Measurements from ENCODE around the gene SPEF2. TPM values are rescaled to one million over a fixed set of nuclear protein-coding genes. Genes with fewer than 3 reads are reported as not detected.

SPEF2 gene
- polyA plus RNA-seq, 2 donors = 0.69 to 1.4 TPM

DNA sequence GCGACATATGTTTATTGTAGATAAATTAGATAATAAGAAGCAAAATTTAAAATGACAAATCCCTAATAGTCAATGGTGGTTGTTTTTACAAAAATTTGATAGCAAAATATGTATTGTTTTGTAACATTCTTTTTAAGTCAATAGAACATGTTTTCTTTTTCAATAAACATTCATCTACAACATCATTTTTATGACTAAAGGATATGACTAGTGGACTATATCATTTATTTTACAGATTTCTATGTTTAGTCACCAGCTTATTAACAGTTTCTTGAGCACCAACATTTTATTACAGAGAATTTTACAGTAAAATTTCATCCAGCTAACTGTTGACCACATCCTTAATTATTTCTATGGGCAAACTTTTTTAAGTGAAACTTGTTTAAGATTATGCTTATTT lies 124.3 kb downstream of the SPEF2 start:
- Histone ChIP-seq H3K27me3 (ENCODE audit: control insufficient read depth in 1 of 2, insufficient read depth in 2 of 2, low read length in 2 of 2) (no peaks in the 10 kb centered on the region), H3K9me3 (ENCODE audit: control insufficient read depth in 2 of 2, insufficient read depth in 1 of 2, low read depth in 1 of 2, low read length in 1 of 2) (no peaks in the 10 kb centered on the region), H3K4me3 (ENCODE audit: low read depth in 1 of 2, low read length in 2 of 2) (no peak overlapping the region), H3K27ac (ENCODE audit: low read depth in 2 of 2, low read length in 1 of 2) (no peak overlapping the region), H3K4me1 (ENCODE audit: control insufficient read depth in 2 of 2, insufficient read depth in 2 of 2, low read length in 1 of 2) (no peaks in the 10 kb centered on the region), H3K36me3 (ENCODE audit: control insufficient read depth in 2 of 2, insufficient read depth in 2 of 2, low read length in 1 of 2) (no peaks in the 10 kb centered on the region)
- WGBS, 2 donors = 85 to 92% methylated on average over 1 of the region's 1 CpG

DNA sequence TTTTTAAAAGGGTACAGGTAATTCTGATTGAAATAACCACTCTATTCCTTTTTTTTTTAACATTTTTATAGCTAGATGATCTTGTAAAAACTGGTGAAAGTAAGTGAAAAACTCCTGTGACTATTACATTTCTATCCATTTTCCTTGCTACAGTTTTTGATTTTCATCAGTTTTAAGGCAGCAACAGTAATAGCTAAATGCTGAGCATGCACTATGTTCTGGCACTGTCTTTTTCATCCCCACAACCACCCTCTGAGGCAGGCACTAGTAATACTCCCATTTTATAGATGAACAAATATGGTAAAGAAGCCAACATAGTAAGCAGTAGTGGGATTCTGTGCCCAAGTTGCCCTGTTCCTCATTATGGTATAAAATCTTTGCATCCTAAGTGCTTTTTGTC lies 126.0 kb downstream of the SPEF2 start:
- Histone ChIP-seq H3K4me3 (ENCODE audit: low read depth in 1 of 2, low read length in 2 of 2) (no peak overlapping the region), H3K27ac (ENCODE audit: low read depth in 2 of 2, low read length in 1 of 2) (no peak overlapping the region), H3K36me3 (ENCODE audit: control insufficient read depth in 2 of 2, insufficient read depth in 2 of 2, low read length in 1 of 2) (no peaks in the 10 kb centered on the region), H3K27me3 (ENCODE audit: control insufficient read depth in 1 of 2, insufficient read depth in 2 of 2, low read length in 2 of 2) (no peaks in the 10 kb centered on the region), H3K9me3 (ENCODE audit: control insufficient read depth in 2 of 2, insufficient read depth in 1 of 2, low read depth in 1 of 2, low read length in 1 of 2) (no peaks in the 10 kb centered on the region), H3K4me1 (ENCODE audit: control insufficient read depth in 2 of 2, insufficient read depth in 2 of 2, low read length in 1 of 2) (no peaks in the 10 kb centered on the region)

DNA sequence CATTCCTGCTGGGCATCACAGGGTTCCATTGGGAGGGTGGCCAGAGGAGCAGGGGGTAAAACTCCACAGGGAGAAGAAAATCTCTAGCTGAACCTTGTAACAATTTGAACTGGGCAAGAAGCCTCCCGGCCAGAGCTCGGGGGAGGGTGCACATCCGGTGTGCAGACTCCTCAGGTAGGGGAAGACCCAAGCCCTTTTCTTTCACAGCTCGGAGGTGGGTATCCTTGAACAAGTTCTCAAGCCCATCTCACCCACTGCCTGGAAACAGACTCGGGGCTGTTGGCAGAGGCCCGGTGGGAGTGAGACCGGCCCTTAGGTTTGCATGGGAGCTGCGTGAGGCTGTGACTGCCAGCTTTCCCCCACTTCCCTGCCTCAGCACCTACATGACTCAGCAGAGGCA lies 127.5 kb downstream of the SPEF2 start:
- WGBS, 2 donors = 92 to 93% methylated on average over 8 of the region's 8 CpGs
- Histone ChIP-seq H3K27me3 (ENCODE audit: control insufficient read depth in 1 of 2, insufficient read depth in 2 of 2, low read length in 2 of 2) (no peaks in the 10 kb centered on the region), H3K9me3 (ENCODE audit: control insufficient read depth in 2 of 2, insufficient read depth in 1 of 2, low read depth in 1 of 2, low read length in 1 of 2) (no peaks in the 10 kb centered on the region), H3K36me3 (ENCODE audit: control insufficient read depth in 2 of 2, insufficient read depth in 2 of 2, low read length in 1 of 2) (no peaks in the 10 kb centered on the region), H3K4me1 (ENCODE audit: control insufficient read depth in 2 of 2, insufficient read depth in 2 of 2, low read length in 1 of 2) (no peaks in the 10 kb centered on the region), H3K27ac (ENCODE audit: low read depth in 2 of 2, low read length in 1 of 2) (no peak overlapping the region), H3K4me3 (ENCODE audit: low read depth in 1 of 2, low read length in 2 of 2) (no peak overlapping the region)

DNA sequence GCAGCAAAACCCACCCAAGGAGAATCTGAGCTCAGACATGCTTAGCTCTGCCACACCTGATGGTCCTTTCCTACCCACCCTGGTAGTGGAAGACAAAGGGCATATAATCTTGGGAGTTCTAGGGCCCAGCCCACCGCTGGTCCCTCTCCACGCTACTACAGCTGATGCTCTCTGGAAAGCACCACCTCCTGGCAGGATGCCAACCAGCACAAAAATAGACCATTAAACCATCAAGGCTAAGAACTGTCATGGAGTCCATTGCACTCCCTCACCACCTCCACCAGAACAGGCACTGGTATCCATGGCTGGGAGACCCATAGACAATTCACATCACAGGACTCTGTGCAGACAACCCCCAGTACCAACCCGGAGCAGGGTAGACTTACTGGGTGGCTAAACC lies 128.0 kb downstream of the SPEF2 start:
- Histone ChIP-seq H3K4me3 (ENCODE audit: low read depth in 1 of 2, low read length in 2 of 2) (no peak overlapping the region), H3K36me3 (ENCODE audit: control insufficient read depth in 2 of 2, insufficient read depth in 2 of 2, low read length in 1 of 2) (no peaks in the 10 kb centered on the region), H3K4me1 (ENCODE audit: control insufficient read depth in 2 of 2, insufficient read depth in 2 of 2, low read length in 1 of 2) (no peaks in the 10 kb centered on the region), H3K27ac (ENCODE audit: low read depth in 2 of 2, low read length in 1 of 2) (no peak overlapping the region), H3K27me3 (ENCODE audit: control insufficient read depth in 1 of 2, insufficient read depth in 2 of 2, low read length in 2 of 2) (no peaks in the 10 kb centered on the region), H3K9me3 (ENCODE audit: control insufficient read depth in 2 of 2, insufficient read depth in 1 of 2, low read depth in 1 of 2, low read length in 1 of 2) (no peaks in the 10 kb centered on the region)
- 78 to 81% methylated on average over 3 of the region's 3 CpGs for WGBS, 2 donors

DNA sequence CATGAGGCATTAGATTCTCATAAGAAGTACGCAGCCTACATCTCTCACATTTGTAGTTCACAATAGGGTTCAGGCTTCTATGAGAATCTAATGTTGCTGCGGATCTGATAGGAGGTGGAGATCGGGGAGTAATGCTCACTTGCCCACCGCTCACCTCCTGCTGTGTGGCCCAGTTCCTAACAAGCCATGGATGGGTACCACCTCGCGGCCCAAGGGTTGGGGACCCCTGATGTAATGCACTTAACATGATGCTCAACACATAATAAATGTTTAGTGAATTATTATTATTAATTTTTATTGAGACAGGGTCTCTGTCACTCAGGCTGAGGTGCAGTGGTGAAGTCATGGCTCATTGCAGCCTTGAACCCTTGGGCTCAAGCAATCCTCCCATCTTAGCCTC lies 134.3 kb downstream of the SPEF2 start:
- Histone ChIP-seq H3K9me3 (ENCODE audit: control insufficient read depth in 2 of 2, insufficient read depth in 1 of 2, low read depth in 1 of 2, low read length in 1 of 2) (no peaks in the 10 kb centered on the region), H3K27ac (ENCODE audit: low read depth in 2 of 2, low read length in 1 of 2) (no peak overlapping the region), H3K4me3 (ENCODE audit: low read depth in 1 of 2, low read length in 2 of 2) (no peak overlapping the region), H3K4me1 (ENCODE audit: control insufficient read depth in 2 of 2, insufficient read depth in 2 of 2, low read length in 1 of 2) (no peaks in the 10 kb centered on the region), H3K27me3 (ENCODE audit: control insufficient read depth in 1 of 2, insufficient read depth in 2 of 2, low read length in 2 of 2) (no peaks in the 10 kb centered on the region), H3K36me3 (ENCODE audit: control insufficient read depth in 2 of 2, insufficient read depth in 2 of 2, low read length in 1 of 2) (no peaks in the 10 kb centered on the region)
- whole genome bisulfite sequencing, 2 donors = 89 to 95% methylated on average over 6 of the region's 6 CpGs

DNA sequence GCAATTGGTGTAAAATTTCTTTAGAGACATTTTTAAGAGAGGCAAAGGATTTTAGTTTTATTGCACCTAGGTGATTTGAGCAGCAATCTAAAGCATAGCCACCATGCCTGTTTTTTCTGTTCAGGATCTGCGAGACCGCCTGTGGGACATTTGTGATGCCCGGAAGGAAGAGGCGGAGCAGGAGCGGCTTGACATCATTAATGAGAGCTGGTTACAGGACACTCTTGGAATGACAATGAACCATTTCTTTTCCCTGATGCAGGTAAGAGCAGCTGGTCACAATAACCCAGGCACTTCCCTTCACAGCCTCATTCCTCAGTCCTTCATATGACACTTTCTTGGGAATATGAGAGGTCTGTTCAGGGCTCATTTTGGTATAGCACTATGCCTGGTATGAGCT lies 135.8 kb downstream of the SPEF2 start:
- Histone ChIP-seq H3K36me3 (ENCODE audit: control insufficient read depth in 2 of 2, insufficient read depth in 2 of 2, low read length in 1 of 2) (no peaks in the 10 kb centered on the region), H3K27ac (ENCODE audit: low read depth in 2 of 2, low read length in 1 of 2) (no peak overlapping the region), H3K9me3 (ENCODE audit: control insufficient read depth in 2 of 2, insufficient read depth in 1 of 2, low read depth in 1 of 2, low read length in 1 of 2) (no peaks in the 10 kb centered on the region), H3K4me1 (ENCODE audit: control insufficient read depth in 2 of 2, insufficient read depth in 2 of 2, low read length in 1 of 2) (no peaks in the 10 kb centered on the region), H3K27me3 (ENCODE audit: control insufficient read depth in 1 of 2, insufficient read depth in 2 of 2, low read length in 2 of 2) (no peaks in the 10 kb centered on the region), H3K4me3 (ENCODE audit: low read depth in 1 of 2, low read length in 2 of 2) (no peak overlapping the region)
- whole genome bisulfite sequencing, 2 donors = 88 to 91% methylated on average over 5 of the region's 5 CpGs

DNA sequence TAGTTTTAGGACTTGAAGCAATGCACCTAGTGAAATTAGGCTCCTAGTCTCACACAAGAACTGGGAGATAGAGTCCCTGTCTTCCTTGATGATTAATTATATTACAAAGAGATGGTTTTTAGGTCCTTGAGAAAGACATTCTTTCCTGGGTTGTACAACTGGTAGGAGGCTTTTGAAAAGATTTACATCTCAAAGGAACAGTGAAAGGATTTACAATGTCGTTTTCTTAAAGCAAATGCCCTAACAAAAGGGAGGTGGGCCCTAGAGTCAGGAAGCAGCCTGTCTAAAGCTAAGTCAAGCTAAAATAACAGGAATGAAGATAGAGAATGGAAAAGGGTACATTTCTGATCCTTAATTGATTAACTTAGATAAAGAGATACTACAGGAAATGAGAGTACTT lies 136.8 kb downstream of the SPEF2 start:
- Histone ChIP-seq H3K27ac (ENCODE audit: low read depth in 2 of 2, low read length in 1 of 2) (no peak overlapping the region), H3K4me1 (ENCODE audit: control insufficient read depth in 2 of 2, insufficient read depth in 2 of 2, low read length in 1 of 2) (no peaks in the 10 kb centered on the region), H3K4me3 (ENCODE audit: low read depth in 1 of 2, low read length in 2 of 2) (no peak overlapping the region), H3K27me3 (ENCODE audit: control insufficient read depth in 1 of 2, insufficient read depth in 2 of 2, low read length in 2 of 2) (no peaks in the 10 kb centered on the region), H3K36me3 (ENCODE audit: control insufficient read depth in 2 of 2, insufficient read depth in 2 of 2, low read length in 1 of 2) (no peaks in the 10 kb centered on the region), H3K9me3 (ENCODE audit: control insufficient read depth in 2 of 2, insufficient read depth in 1 of 2, low read depth in 1 of 2, low read length in 1 of 2) (no peaks in the 10 kb centered on the region)
- WGBS, 2 donors = 29 to 32% methylated on average over 1 of the region's 1 CpG

DNA sequence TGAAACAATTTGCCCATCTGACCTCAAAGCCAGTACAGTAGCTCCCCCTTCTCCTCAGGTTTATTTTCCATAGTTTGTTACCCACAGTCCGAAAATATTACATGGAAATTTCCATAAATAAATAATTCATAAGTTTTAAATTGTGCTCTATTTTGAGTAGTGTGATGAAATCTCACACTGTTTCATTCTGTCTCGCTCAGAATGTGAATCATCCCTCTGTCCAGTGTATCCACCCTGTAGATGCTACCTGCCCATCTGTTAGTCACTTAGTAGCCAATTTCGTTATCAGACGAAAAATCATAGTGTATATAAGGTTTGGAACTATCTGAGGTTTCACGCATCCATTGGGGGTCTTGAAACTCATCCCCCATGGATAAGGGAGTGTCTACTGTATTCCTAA lies 138.3 kb downstream of the SPEF2 start:
- Histone ChIP-seq H3K4me1 (ENCODE audit: control insufficient read depth in 2 of 2, insufficient read depth in 2 of 2, low read length in 1 of 2) (no peaks in the 10 kb centered on the region), H3K36me3 (ENCODE audit: control insufficient read depth in 2 of 2, insufficient read depth in 2 of 2, low read length in 1 of 2) (no peaks in the 10 kb centered on the region), H3K27ac (ENCODE audit: low read depth in 2 of 2, low read length in 1 of 2) (no peak overlapping the region), H3K27me3 (ENCODE audit: control insufficient read depth in 1 of 2, insufficient read depth in 2 of 2, low read length in 2 of 2) (no peaks in the 10 kb centered on the region), H3K9me3 (ENCODE audit: control insufficient read depth in 2 of 2, insufficient read depth in 1 of 2, low read depth in 1 of 2, low read length in 1 of 2) (no peaks in the 10 kb centered on the region), H3K4me3 (ENCODE audit: low read depth in 1 of 2, low read length in 2 of 2) (no peak overlapping the region)
- WGBS, 2 donors = 90 to 93% methylated on average over 5 of the region's 5 CpGs

DNA sequence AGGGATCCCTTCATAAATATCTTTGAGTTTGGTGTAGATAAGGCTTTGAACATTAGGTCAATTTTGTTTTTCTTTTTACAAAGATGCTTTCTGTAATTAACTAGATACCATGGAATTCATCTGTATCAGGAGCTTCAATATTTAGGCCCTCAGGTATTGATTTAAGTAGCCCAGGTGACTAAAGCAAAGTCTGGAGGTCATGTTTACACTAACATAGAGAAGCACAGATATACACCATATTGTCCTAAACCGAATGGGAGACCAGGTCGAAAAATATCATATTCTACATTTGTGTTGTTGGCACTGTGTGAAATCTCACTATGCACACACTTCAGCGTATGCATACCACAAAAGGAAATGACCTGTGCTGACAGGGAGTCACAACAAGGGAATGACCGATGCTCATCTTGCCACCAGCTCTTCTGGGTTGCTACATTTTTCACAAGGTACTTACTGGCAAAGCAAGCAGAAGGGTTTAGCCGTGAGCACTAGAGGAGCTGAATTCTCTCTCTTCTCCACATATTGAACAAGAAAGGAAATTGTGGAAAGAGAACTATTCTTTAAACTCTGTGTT lies 140.6 kb downstream of the SPEF2 start:
- WGBS, 2 donors = 59 to 63% methylated on average over 5 of the region's 5 CpGs

DNA sequence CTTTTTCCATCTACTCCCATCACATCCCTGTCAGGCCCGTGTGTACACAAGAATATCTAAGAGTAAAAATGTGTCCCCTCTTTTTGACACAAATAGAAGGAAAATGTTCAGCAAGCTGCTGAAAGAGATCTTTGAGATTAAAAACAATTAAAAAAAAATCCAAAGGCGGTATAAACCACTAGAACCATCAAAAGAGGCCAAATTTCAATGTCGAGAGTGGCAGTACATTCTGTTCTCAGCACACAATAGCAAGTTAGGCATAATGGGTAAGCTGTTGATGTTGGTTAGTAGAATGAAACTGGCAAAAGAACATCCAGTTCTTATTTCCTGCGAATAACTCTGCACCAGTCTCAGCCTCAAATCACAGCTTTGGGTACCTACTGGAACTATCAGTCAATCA lies 143.9 kb downstream of the SPEF2 start:
- WGBS, 2 donors = 78 to 84% methylated on average over 4 of the region's 4 CpGs
- Histone ChIP-seq H3K36me3 (ENCODE audit: control insufficient read depth in 2 of 2, insufficient read depth in 2 of 2, low read length in 1 of 2) (no peaks in the 10 kb centered on the region), H3K9me3 (ENCODE audit: control insufficient read depth in 2 of 2, insufficient read depth in 1 of 2, low read depth in 1 of 2, low read length in 1 of 2) (no peaks in the 10 kb centered on the region), H3K27me3 (ENCODE audit: control insufficient read depth in 1 of 2, insufficient read depth in 2 of 2, low read length in 2 of 2) (no peaks in the 10 kb centered on the region), H3K4me1 (ENCODE audit: control insufficient read depth in 2 of 2, insufficient read depth in 2 of 2, low read length in 1 of 2) (no peaks in the 10 kb centered on the region), H3K4me3 (ENCODE audit: low read depth in 1 of 2, low read length in 2 of 2) (no peak overlapping the region), H3K27ac (ENCODE audit: low read depth in 2 of 2, low read length in 1 of 2) (no peak overlapping the region)

More for the DNA sequence above, 140.6 kb downstream of the SPEF2 start:
- no peak overlapping the region for H3K27ac ChIP-seq (ENCODE audit: low read depth in 2 of 2, low read length in 1 of 2)
- no peaks in the 10 kb centered on the region for H3K9me3 ChIP-seq (ENCODE audit: control insufficient read depth in 2 of 2, insufficient read depth in 1 of 2, low read depth in 1 of 2, low read length in 1 of 2)
- H3K4me1 ChIP-seq (ENCODE audit: control insufficient read depth in 2 of 2, insufficient read depth in 2 of 2, low read length in 1 of 2) = no peaks in the 10 kb centered on the region
- no peak overlapping the region for H3K4me3 ChIP-seq (ENCODE audit: low read depth in 1 of 2, low read length in 2 of 2)
- H3K36me3 ChIP-seq (ENCODE audit: control insufficient read depth in 2 of 2, insufficient read depth in 2 of 2, low read length in 1 of 2) = no peaks in the 10 kb centered on the region
- no peaks in the 10 kb centered on the region for H3K27me3 ChIP-seq (ENCODE audit: control insufficient read depth in 1 of 2, insufficient read depth in 2 of 2, low read length in 2 of 2)
